ENCODE results near the gene USP6NL. TPM values are rescaled to one million over a fixed set of nuclear protein-coding genes. Genes with fewer than 3 reads are reported as not detected.

USP6NL gene
- total and polyA plus RNA-seq, 9 of the 15 experiments (the other 6 are each of a cell fraction or from before 2014, with no cell fraction given) = 3.2 to 26.6 (median 19.8) TPM

DNA sequence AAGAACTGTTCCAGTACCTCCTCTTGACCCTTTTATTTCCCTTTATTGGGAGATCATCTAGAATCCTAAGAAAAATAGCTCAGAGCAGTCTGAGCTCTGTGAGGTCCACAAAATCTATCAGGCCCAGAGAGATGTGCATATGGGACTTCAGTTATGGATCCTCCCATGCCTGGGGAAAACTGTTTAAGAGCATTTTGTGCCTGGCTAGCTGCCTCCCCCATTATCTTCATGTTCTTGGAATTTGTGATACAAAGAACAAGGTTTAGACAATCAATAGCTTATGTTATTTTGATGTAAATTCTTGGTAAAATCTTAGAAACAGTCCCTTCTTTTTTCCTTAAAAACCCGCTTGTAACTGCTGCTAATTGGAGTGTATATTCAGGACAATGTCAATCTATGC lies 75.2 kb downstream of the USP6NL start (continued):
- TF ChIP-seq, protein P1, sequence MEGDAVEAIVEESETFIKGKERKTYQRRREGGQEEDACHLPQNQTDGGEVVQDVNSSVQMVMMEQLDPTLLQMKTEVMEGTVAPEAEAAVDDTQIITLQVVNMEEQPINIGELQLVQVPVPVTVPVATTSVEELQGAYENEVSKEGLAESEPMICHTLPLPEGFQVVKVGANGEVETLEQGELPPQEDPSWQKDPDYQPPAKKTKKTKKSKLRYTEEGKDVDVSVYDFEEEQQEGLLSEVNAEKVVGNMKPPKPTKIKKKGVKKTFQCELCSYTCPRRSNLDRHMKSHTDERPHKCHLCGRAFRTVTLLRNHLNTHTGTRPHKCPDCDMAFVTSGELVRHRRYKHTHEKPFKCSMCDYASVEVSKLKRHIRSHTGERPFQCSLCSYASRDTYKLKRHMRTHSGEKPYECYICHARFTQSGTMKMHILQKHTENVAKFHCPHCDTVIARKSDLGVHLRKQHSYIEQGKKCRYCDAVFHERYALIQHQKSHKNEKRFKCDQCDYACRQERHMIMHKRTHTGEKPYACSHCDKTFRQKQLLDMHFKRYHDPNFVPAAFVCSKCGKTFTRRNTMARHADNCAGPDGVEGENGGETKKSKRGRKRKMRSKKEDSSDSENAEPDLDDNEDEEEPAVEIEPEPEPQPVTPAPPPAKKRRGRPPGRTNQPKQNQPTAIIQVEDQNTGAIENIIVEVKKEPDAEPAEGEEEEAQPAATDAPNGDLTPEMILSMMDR (IDR thresholded peaks at IDR 0.05 in 2 of 3, conservative IDR thresholded peaks at IDR 0.05 in 1 of 3; ENCODE audit: insufficient read depth in 2 of 3, low read depth in 1 of 3, low read length in 3 of 3) = no peak
- TF ChIP-seq TAF15 (IDR thresholded peaks at IDR 0.05; ENCODE audit: low read depth, low read length) (no peak), TGIF2 (CRISPR knock-in tag; IDR thresholded peaks at IDR 0.05) (no peak), ZZZ3 (IDR thresholded peaks at IDR 0.05) (no peak), ZNF232 (CRISPR knock-in tag; IDR thresholded peaks at IDR 0.05) (no peak), FOXA1 (IDR thresholded peaks at IDR 0.05; ENCODE audit: borderline replicate concordance) (no peak), RAD21 (CRISPR knock-in tag; conservative IDR thresholded peaks at IDR 0.05 in 1 of 2, IDR thresholded peaks at IDR 0.05 in 1 of 2) (no peak), ZNF354B (CRISPR knock-in tag; IDR thresholded peaks at IDR 0.05) (no peak)

- ChIA-PET POLR2A (interaction anchor here (0.7 kb wide), 1 partner anchor 12 kb away, joined by 3 read pairs; no protein-coding TSS in a partner anchor), CTCF (ENCODE audit: low intra/inter-chr PET ratio) (no interaction called here)
- TF ChIP-seq GABPB2 (CRISPR knock-in tag; conservative IDR thresholded peaks at IDR 0.05) (no peak), SMARCA4 (IDR thresholded peaks at IDR 0.05) (no peak), FOXM1 (IDR thresholded peaks at IDR 0.05; ENCODE audit: low read depth) (no peak), FOXM1 (CRISPR knock-in tag; IDR thresholded peaks at IDR 0.05; ENCODE audit: low read depth) (no peak), ZNF395 (CRISPR knock-in tag; IDR thresholded peaks at IDR 0.05) (no peak), MAFG (tag; conservative IDR thresholded peaks at IDR 0.05) (no peak), ZNF282 (CRISPR knock-in tag; IDR thresholded peaks at IDR 0.05) (no peak), KDM1A (IDR thresholded peaks at IDR 0.05) (no peak)
- TF ChIP-seq, protein P2, sequence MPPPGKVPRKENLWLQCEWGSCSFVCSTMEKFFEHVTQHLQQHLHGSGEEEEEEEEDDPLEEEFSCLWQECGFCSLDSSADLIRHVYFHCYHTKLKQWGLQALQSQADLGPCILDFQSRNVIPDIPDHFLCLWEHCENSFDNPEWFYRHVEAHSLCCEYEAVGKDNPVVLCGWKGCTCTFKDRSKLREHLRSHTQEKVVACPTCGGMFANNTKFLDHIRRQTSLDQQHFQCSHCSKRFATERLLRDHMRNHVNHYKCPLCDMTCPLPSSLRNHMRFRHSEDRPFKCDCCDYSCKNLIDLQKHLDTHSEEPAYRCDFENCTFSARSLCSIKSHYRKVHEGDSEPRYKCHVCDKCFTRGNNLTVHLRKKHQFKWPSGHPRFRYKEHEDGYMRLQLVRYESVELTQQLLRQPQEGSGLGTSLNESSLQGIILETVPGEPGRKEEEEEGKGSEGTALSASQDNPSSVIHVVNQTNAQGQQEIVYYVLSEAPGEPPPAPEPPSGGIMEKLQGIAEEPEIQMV (tag; conservative IDR thresholded peaks at IDR 0.05; ENCODE audit: low read depth) = no peak
- DNase-seq (ENCODE audit: extremely low read depth in 1 of 4, low spot score in 3 of 4) (no peak), ATAC-seq (no peak), FAIRE-seq (no peak)
- Histone ChIP-seq H3K27me3 (ENCODE audit: control insufficient read depth in 2 of 2, insufficient read depth in 2 of 2, low read length in 2 of 2) (no peaks in the 10 kb centered on the region), H3K9me1 (ENCODE audit: control insufficient read depth, insufficient read depth, low read length) (peaks cover 6% of the 10 kb centered on the region), H3K79me2 (ENCODE audit: control insufficient read depth, insufficient read depth, low read length) (peaks cover 96% of the 10 kb centered on the region), H3K27ac (ENCODE audit: extremely low read depth, low read depth, low read length) (no peak overlapping the region), H3K9ac (ENCODE audit: insufficient read depth in 1 of 2, low read depth in 2 of 2, low read length in 2 of 2) (no peak overlapping the region), H2AFZ (ENCODE audit: low read depth, low read length) (no peak overlapping the region), H3K9me3 (replicated peaks; ENCODE audit: control insufficient read depth, insufficient read depth, low read depth, low read length) (no peaks in the 10 kb centered on the region), H3K4me2 (ENCODE audit: insufficient read depth, low read length) (no peak overlapping the region), H3K4me3 (no peak overlapping the region), H4K20me1 (replicated peaks; ENCODE audit: control insufficient read depth, insufficient read depth, low read length) (peaks cover 25% of the 10 kb centered on the region), H3K4me1 (replicated peaks in 1 of 2; ENCODE audit: control insufficient read depth in 2 of 2, insufficient read depth in 2 of 2, low read length in 2 of 2) (peaks cover 5 to 28% of the 10 kb centered on the region in 2 experiments), H3K36me3 (ENCODE audit: control insufficient read depth, insufficient read depth, low read length) (no peaks in the 10 kb centered on the region)
- intact Hi-C loops (cut with micrococcal nuclease) (loop anchor here (5.0 kb wide), 1 partner anchor 72 kb away; no protein-coding TSS in a partner anchor), in situ Hi-C loops (cut with MboI) (no loop called here)
- WGBS (ENCODE audit: insufficient coverage, low coverage, missing lambda C conversion rate) = 83% methylated on average over 5 of the region's 5 CpGs
- BruUV-seq (replicated peaks) = no TSS peak
These were observed 76.0 kb downstream of the USP6NL start for GRCh38 chr10:11535346-11535959.
